Kidney (tissue), 14 donors: Measurements from ENCODE around the gene NUB1. TPM values are rescaled to one million over a fixed set of nuclear protein-coding genes. Genes with fewer than 3 reads are reported as not detected.
A peak's percentile ranks its signal among the peaks of the same experiment; 100 is the strongest.

Experiments used
- DNase-seq, 5 donors: peaks; one replicate each; pipeline ENCODE4 v3.0.0-alpha.2; 2013 to 2020
- FAIRE-seq: peaks from 2 replicates; lab custom pipeline; 2012; peaks lifted over from hg19 to GRCh38; lab: Jason Lieb, UNC
- H3K27ac ChIP-seq, 2 donors: one replicate each; pipeline ENCODE4 v1.7.0; 2013; ENCODE audit warnings: low read depth in 2 of 2, low read length in 2 of 2, inconsistent platforms in 1 of 2
- H3K27me3 ChIP-seq: one replicate; pipeline ENCODE4 v1.7.1; 2013; ENCODE audit warnings: low read length, inconsistent platforms; ENCODE audit not compliant: control insufficient read depth, insufficient read depth
- H3K36me3 ChIP-seq, 3 donors: one replicate each; pipeline versions ENCODE4 v1.7.0 to v1.7.1; 2013; ENCODE audit warnings: low read length in 3 of 3, control low read depth in 1 of 3, inconsistent platforms in 1 of 3; ENCODE audit not compliant: insufficient read depth in 3 of 3, control insufficient read depth in 2 of 3
- H3K4me1 ChIP-seq, 3 donors: one replicate each; pipeline versions ENCODE4 v1.7.0 to v1.7.1; 2013; ENCODE audit warnings: low read length in 3 of 3, inconsistent platforms in 1 of 3, low read depth in 1 of 3; ENCODE audit not compliant: control insufficient read depth in 2 of 3, insufficient read depth in 2 of 3
- H3K4me3 ChIP-seq, 3 donors: one replicate each; pipeline versions ENCODE4 v1.7.0 to v1.8.1; 2013; ENCODE audit warnings: low read length in 3 of 3, control low read depth in 1 of 3, inconsistent platforms in 1 of 3
- H3K9ac ChIP-seq, 3 donors: one replicate each; pipeline versions ENCODE4 v1.7.0 to v1.7.1; 2013; ENCODE audit warnings: low read length in 3 of 3, control low read depth in 1 of 3, inconsistent platforms in 1 of 3
- H3K9me3 ChIP-seq, 3 donors: one replicate each; pipeline versions ENCODE4 v1.7.0 to v1.7.1; 2013; ENCODE audit warnings: low read length in 3 of 3, control low read depth in 1 of 3, inconsistent platforms in 1 of 3; ENCODE audit not compliant: control insufficient read depth in 2 of 3, insufficient read depth in 1 of 3
- CTCF ChIP-seq: IDR thresholded peaks from 3 replicates; pipeline ENCODE4 v1.5.1; 2012; ENCODE audit warnings: mild to moderate bottlenecking, moderate library complexity, borderline replicate concordance; ENCODE audit not compliant: insufficient read depth; ENCODE audit errors: extremely low read depth
- intact Hi-C: fragments of 100-400 bp; cut with DNase I; formaldehyde crosslinking; loops from one replicate; pipeline ENCODE4 v1.11.1; 2022
- polyA plus RNA-seq: library from polyadenylated mRNA; stranded (reverse); fragments of 350-450 nt; fragmentation: Illumina TruSeq; extraction: RNeasy Lipid Tissue Mini Kit (QIAGEN cat#74804); gene quantifications from one replicate; pipeline ENCODE4 v1.2.3, GENCODE V29; 2014; ENCODE audit warnings: low read depth, low replicate concordance; ENCODE audit not compliant: insufficient read depth
- total RNA-seq: library from RNA; stranded (reverse); fragmentation: NEBNext Ultra II Directional; extraction: Animal tissue kit (Norgen Biotek cat#: 25700); gene quantifications from one replicate; pipeline ENCODE4 v1.2.1, GENCODE V29; 2021
- donor health status: control.
- donor health status: control.
- donor health status: control.
- donor health status: control.
- donor health status: control.
- donor health status: DM: yes; HTN: yes; CAD: no.
- donor health status: Normal renal cell carcinoma (clear cell type).

Gene NUB1
- total and polyA plus RNA-seq, 2 donors from 2014 or later = 32.7 to 51.8 TPM

GRCh38 chr7:151426441-151426903, 84.9 kb downstream of the NUB1 start:
- no peak overlapping the region for H3K4me3 ChIP-seq
- peak overlapping the region in 1 of 2 donors; percentile 73 for H3K27ac ChIP-seq
- DNase-seq = peak in 3 of 5 donors; percentile 40 to 88 (median 64)
- intact Hi-C loops = no loop called here
- no peak overlapping the region for H3K9ac ChIP-seq
- no peaks in the 10 kb centered on the region for H3K27me3 ChIP-seq
- no peak for FAIRE-seq
- H3K36me3 ChIP-seq = no peaks in the 10 kb centered on the region
- H3K4me1 ChIP-seq = peaks cover 0 to 8% (median 8%) of the 10 kb centered on the region in 3 donors
- TF ChIP-seq CTCF = no peak
- no peaks in the 10 kb centered on the region for H3K9me3 ChIP-seq

DNA sequence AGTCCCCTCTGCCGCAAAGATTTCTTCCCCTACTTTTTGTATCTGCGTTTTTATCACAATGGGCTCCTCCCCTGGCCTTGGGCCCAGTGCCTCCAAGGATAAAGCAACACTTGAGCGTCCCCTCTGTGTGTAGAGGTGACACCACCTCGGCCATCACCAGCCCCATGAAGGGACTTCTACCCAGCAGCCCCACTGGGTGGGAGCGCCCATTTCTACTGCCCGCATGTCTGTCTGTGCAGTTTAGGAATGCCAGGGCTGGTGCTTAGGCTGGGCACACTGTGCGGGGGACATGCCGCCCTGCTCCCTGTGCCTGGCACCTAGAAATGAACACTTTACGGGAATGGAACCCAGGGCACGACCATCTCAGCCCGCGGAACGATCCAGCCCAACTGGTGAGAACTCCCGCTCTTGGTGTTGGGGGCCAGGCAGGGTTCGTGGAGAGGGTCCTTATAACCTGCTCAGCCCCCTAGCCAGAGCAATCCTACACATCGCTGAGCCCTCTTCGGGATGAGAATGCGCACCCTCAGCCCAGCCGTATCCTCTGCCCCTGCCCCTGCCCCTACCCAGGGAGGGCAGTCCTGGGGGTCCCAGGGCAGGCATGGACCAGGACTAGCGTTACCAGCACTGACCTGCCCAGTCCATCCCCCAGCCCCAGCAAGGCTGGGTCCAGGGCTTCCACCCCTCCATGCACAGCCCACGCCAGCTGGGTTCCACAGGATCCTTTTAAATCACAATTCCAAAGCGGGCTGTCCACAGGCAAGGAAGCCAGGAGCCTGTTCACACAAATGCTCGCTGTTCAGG, 85.5 kb downstream of the NUB1 start:
- Histone ChIP-seq H3K9ac (no peak overlapping the region), H3K36me3 (no peaks in the 10 kb centered on the region), H3K27ac (peak overlapping the region in 1 of 2 donors; percentile 51), H3K4me3 (no peak overlapping the region), H3K9me3 (no peaks in the 10 kb centered on the region), H3K27me3 (no peaks in the 10 kb centered on the region), H3K4me1 (peaks cover 0 to 8% (median 8%) of the 10 kb centered on the region in 3 donors)
- peak in 1 of 5 donors; percentile 48 for DNase-seq
- no peak for FAIRE-seq
- no peak for TF ChIP-seq CTCF
- intact Hi-C loops = no loop called here

- DNase-seq (peak in 2 of 5 donors; percentile 46 to 61), FAIRE-seq (no peak)
- intact Hi-C loops = no loop called here
- Histone ChIP-seq H3K4me1 (peaks cover 0 to 8% (median 8%) of the 10 kb centered on the region in 3 donors), H3K36me3 (no peaks in the 10 kb centered on the region), H3K27me3 (no peaks in the 10 kb centered on the region), H3K4me3 (no peak overlapping the region), H3K9me3 (no peaks in the 10 kb centered on the region), H3K9ac (no peak overlapping the region), H3K27ac (peak overlapping the region in 1 of 2 donors; percentile 75)
- TF ChIP-seq CTCF = no peak
These were observed 86.2 kb downstream of the NUB1 start for GRCh38 chr7:151427705-151428377.

Other genes with a start within 250 kb of the NUB1 start
- gene GBX1, start 174.1 kb upstream of the NUB1 start, total RNA-seq = not detected
- not detected for gene GBX1, start 174.1 kb upstream of the NUB1 start, polyA plus RNA-seq
- gene ASB10, start 154.6 kb upstream of the NUB1 start, total RNA-seq = not detected
- 0.22 TPM for gene ASB10, start 154.6 kb upstream of the NUB1 start, polyA plus RNA-seq
- gene H2BK1, start 131.3 kb upstream of the NUB1 start, total RNA-seq = not detected
- gene H2BK1, start 131.3 kb upstream of the NUB1 start, polyA plus RNA-seq = not detected
- gene ABCF2, start 114.6 kb upstream of the NUB1 start, total RNA-seq = 30.8 TPM
- gene ABCF2, start 114.6 kb upstream of the NUB1 start, polyA plus RNA-seq = 22.5 TPM
- 45.2 TPM for gene CHPF2, start 109.3 kb upstream of the NUB1 start, total RNA-seq
- 15.6 TPM for gene CHPF2, start 109.3 kb upstream of the NUB1 start, polyA plus RNA-seq
- 52.5 TPM for gene SMARCD3, start 93.1 kb upstream of the NUB1 start, total RNA-seq
- 46.4 TPM for gene SMARCD3, start 93.1 kb upstream of the NUB1 start, polyA plus RNA-seq
- gene WDR86, start 68.2 kb downstream of the NUB1 start, total RNA-seq = 5.9 TPM
- 1.8 TPM for gene WDR86, start 68.2 kb downstream of the NUB1 start, polyA plus RNA-seq
- 0.22 TPM for gene CRYGN, start 98.3 kb downstream of the NUB1 start, total RNA-seq
- not detected for gene CRYGN, start 98.3 kb downstream of the NUB1 start, polyA plus RNA-seq
- 92.7 TPM for gene RHEB, start 178.1 kb downstream of the NUB1 start, total RNA-seq
- gene RHEB, start 178.1 kb downstream of the NUB1 start, polyA plus RNA-seq = 123 TPM